Muscle layer of duodenum (tissue), 2 donors: ENCODE results near the gene OR2F1.
"Not testable (repeated sequence)": the region's sequence is repeated elsewhere in the genome, so short reads cannot be mapped to it uniquely, and the experiment has no call there.

Experiments used
- H3K27ac ChIP-seq: one replicate; pipeline ENCODE4 v1.7.0; 2013; ENCODE audit warnings: mild to moderate bottlenecking, low read length
- H3K27me3 ChIP-seq: one replicate; pipeline ENCODE4 v1.7.0; 2013; ENCODE audit warnings: low read depth, mild to moderate bottlenecking, control low read depth, low read length
- H3K36me3 ChIP-seq, 2 donors: one replicate each; pipeline ENCODE4 v1.7.0; 2013; ENCODE audit warnings: low read length in 2 of 2, control low read depth in 1 of 2, mild to moderate bottlenecking in 1 of 2; ENCODE audit not compliant: insufficient read depth in 2 of 2, control insufficient read depth in 1 of 2
- H3K4me1 ChIP-seq, 2 donors: one replicate each; pipeline ENCODE4 v1.7.0; 2013; ENCODE audit warnings: low read length in 2 of 2, mild to moderate bottlenecking in 2 of 2, control low read depth in 1 of 2, moderate library complexity in 1 of 2; ENCODE audit not compliant: insufficient read depth in 2 of 2, control insufficient read depth in 1 of 2
- H3K4me3 ChIP-seq, 2 donors: one replicate each; pipeline ENCODE4 v1.7.0; 2013; ENCODE audit warnings: low read length in 2 of 2, low read depth in 1 of 2, mild to moderate bottlenecking in 1 of 2
- H3K9me3 ChIP-seq, 2 donors: one replicate each; pipeline ENCODE4 v1.7.0; 2013; ENCODE audit warnings: low read length in 2 of 2, control low read depth in 1 of 2, mild to moderate bottlenecking in 1 of 2; ENCODE audit not compliant: control insufficient read depth in 1 of 2
- donor health status: healthy.

OR2F1 gene

DNA sequence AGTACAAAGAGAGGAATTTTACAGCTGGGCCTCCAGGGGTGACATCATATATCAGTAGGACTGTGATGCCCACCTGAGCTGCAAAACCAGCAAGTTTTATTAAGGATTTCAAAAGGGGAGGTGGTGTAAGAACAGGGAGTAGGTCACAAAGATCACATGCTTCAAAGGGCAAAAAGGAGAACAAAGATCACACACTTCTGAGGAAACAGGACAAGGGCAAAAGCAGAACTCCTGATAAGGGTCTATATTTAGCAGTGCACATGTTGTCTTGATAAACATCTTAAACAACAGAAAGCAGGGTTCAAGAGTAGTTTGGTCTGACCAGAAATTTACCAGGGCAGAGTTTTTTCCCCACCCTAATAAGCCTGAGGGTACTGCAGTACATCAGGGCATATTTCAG, 55.4 kb downstream of the OR2F1 start:
- not testable (repeated sequence) for H3K4me3 ChIP-seq, H3K27ac ChIP-seq, H3K4me1 ChIP-seq, H3K27me3 ChIP-seq, H3K9me3 ChIP-seq, H3K36me3 ChIP-seq

GRCh38 chr7:144010821-144011220, 56.2 kb downstream of the OR2F1 start:
- H3K4me3 ChIP-seq, H3K36me3 ChIP-seq, H3K27ac ChIP-seq, H3K9me3 ChIP-seq, H3K27me3 ChIP-seq, H3K4me1 ChIP-seq: not testable (repeated sequence)

DNA sequence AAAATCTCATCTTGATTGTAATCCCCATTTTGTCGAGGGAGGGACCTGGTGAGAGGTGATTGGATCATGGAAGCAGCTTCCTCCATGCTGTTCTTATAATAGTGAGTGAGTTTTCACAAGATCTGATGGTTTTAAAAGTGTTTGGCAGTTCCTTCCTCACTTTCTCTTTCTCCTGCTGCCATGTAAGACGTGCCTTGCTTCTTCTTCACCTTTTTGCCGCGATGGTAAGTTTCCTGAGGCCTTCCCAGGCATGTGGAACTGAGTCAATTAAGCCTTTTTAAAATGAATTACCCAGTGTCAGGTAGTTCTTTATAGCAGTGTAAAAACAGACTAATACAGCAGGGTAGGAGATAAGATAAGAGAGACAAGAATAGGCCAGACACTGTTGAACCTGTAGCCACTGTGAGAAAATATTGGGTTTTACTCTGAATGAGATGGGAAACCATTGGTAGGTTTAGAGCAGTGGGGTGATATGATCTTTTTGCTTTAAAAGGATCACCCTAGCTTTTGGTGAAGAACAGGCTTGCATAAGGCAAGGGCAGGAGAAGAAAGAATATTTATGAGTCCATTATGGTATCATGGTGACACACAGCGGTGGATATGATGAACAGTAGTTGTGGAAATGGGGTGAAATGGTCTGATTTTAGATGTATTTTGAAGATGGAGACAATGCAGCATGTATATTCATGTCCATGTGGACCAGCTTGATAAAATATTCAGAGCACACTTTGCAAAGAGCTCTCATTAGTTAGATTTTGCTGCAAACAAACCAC, 57.0 kb downstream of the OR2F1 start:
- H3K4me1 ChIP-seq, result no peaks in the 10 kb centered on the region
- H3K36me3 ChIP-seq, result no peaks in the 10 kb centered on the region
- no peak overlapping the region for H3K4me3 ChIP-seq
- H3K27ac ChIP-seq, result no peak overlapping the region
- H3K27me3 ChIP-seq, result no peaks in the 10 kb centered on the region
- no peaks in the 10 kb centered on the region for H3K9me3 ChIP-seq
